OCI-M2 (cell line): Measurements from ENCODE around the gene ADGRG3.
"Not testable (repeated sequence)": the region's sequence is repeated elsewhere in the genome, so short reads cannot be mapped to it uniquely, and the experiment has no call there.

Experiments
- DNase-seq: peaks from one replicate; lab custom pipeline; 2025; ENCODE audit not compliant: unreplicated experiment; lab: John Stamatoyannopoulos, UW

The ADGRG3 gene

DNA sequence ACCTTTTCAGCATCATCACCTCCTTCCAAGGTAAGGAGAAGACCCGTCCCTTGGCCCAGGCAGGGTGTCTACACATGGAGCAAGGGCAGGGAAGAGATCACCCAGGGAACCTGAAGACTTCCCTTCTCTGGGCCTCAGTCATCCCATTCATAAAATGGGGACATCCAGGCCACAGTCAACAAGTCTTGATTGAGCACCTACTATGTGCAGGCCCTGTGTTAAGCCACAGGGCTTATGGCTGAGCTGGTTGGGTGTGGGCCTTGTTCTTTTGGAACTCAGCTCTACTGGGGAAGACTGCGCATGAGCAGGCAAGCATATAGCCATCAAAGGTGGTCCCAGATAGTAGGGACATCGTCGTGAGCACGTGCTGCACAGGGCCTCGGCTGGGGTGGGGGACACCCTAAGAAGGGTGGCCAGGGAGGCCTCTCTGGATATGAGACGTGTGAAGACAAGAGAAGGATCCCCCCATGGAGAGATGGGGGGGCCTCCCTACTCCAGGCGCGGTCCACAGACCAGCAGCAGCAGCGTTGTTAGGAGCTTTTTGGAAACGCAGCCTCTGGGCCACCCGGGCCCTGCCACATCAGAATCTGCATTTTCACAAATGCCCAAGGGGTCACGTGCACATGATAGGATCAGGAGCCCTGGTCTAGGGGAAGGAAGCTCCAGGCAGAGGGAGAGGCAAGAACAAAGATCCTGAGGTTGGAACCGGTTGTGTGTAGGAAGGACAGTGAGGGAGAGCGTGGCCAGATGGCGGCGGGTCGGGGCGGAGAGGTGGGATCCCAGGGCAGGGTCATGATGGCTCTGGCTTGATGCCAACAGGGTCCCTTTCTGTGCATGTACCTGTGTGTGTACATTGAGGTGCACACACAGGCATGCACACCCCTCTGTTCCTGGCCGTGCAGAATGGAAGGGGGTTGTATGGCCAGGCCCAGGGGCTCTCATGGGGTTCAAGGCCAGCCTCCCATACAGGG lies 5.9 kb upstream of the ADGRG3 start:
- no peak for DNase-seq

DNA sequence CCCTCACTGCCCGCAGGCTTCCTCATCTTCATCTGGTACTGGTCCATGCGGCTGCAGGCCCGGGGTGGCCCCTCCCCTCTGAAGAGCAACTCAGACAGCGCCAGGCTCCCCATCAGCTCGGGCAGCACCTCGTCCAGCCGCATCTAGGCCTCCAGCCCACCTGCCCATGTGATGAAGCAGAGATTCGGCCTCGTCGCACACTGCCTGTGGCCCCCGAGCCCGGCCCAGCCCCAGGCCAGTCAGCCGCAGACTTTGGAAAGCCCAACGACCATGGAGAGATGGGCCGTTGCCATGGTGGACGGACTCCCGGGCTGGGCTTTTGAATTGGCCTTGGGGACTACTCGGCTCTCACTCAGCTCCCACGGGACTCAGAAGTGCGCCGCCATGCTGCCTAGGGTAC lies 4.7 kb upstream of the ADGRG3 start:
- no peak for DNase-seq

GRCh38 chr16:57663917-57664661 lies 4.0 kb upstream of the ADGRG3 start:
- DNase-seq: no peak

GRCh38 chr16:57664662-57665025 lies 3.5 kb upstream of the ADGRG3 start:
- no peak for DNase-seq

GRCh38 chr16:57665541-57665940 lies 2.6 kb upstream of the ADGRG3 start:
- DNase-seq: no peak

- no peak for DNase-seq
These were observed 1.6 kb upstream of the ADGRG3 start for GRCh38 chr16:57666353-57667047.

DNA sequence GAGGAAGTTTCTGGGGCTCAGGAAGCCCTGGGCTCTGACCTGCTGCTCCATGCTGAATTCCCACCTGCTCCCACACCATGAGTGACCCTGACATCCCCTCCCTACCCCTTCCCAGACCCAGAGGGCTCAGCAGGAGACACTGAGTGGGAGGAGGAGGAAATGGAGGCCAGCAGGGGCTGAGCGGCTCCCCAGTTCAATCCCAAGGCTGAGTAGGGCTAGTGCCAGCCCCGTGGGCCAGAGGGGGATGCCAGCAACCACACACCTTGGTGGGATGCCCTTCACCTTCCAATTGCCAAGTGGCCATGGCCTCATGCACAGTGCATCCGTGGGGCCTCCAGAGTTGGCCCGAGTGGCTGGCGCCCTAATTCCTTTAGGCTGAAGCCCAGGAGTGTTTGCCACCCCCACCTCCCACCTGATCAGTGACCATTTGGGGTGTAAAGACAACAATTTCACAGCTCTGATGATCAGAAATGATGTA lies 1.0 kb upstream of the ADGRG3 start:
- no peak for DNase-seq

- no peak for DNase-seq
These were observed 412 bp upstream of the ADGRG3 start for GRCh38 chr16:57667526-57668262.

DNA sequence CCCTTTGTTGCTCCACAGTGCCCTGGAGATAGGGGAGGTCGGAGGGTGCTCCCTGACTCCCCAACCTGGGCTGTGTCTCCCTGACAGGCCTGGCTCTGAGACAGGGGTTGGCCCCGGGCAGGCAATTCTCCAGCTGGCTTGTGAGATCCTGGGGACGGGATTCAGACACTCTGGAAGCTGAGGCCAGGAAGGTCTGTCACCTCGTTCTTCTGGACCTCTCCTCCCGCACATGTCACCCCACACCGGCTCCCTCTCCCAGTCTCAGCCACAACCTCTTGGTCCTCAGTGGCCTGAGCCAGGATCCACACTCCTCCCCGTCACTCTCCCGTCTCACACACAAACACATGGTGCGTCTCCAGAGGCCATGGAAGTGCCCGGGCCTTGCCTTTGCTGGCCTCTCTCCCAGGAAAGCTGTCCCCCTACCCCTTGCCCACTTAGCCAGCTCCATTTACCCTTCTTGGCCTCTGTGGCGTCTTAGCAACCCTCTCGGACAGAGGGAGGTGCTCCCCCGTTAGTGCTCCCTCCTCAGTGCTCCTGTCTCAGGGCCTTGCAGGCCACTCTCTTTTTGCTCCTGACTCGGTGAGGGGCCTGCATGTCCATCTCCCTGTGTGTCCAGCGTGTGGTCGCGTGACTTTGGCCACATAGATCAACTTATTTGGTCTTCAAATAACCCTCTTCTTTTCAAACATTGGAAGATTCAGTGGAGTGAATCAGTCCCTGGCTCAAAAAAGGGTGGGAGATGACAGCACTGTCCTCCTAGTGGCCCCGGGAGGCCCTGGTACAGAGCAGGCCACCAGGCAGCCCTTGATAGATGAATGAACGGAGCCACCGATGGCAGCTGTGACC lies 747 bp downstream of the ADGRG3 start:
- no peak for DNase-seq

DNA sequence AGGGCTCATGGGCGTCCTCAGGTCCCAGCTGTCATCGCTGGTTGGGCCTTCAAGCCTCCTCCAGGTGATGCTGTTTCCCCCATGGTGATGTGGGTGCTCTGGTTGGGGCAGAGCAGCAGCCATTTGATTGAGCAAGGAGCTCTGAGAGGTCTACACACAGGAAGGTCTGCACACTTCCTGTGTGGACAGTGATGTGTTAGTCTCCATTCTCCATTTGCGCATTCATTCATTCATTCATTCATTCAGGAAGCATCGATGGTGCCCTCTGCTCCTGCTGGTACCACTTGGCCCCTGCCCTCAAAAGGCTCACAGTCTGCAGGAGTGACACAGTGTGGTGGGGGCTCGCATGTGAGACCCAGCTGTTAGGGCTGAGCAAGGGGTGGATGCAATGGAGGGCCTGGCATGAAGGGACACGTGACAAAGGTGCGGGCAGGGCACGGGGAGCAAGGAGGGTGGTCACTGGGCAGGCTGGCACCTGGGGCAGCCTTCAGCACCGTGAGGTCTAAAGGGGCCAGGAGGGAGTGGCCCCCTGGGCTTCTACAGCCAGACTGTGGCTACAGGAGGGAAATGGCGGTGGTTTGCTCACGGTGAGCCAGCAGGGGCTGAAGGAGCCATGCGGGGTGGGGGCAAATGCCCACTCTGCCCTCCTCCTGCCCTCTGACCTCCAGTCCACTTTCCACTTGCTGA lies 1.5 kb downstream of the ADGRG3 start:
- no peak for DNase-seq

- DNase-seq: no peak
These were observed 2.1 kb downstream of the ADGRG3 start for GRCh38 chr16:57670196-57670595.

DNA sequence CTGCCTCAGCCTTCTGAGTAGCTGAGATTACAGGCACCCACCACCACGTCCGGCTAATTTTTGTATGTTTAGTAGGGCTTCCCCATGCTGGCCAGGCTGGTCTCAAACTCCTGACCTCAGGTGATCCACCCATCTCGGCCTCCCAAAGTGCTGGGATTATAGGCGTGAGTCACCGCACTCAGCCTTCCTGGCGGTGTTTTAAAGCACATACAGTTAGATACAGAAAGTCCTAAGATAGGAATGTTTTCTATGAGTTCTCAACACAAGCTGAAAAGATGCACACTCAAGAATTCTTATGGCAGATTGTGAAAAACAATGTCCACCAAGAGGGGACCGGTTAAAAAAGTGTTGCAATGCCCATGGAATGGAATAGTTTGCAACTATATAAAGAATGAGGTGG lies 3.3 kb downstream of the ADGRG3 start:
- DNase-seq: not testable (repeated sequence)

GRCh38 chr16:57672416-57672815 lies 4.3 kb downstream of the ADGRG3 start:
- DNase-seq: no peak

GRCh38 chr16:57672824-57673223 lies 4.7 kb downstream of the ADGRG3 start:
- no peak for DNase-seq

DNA sequence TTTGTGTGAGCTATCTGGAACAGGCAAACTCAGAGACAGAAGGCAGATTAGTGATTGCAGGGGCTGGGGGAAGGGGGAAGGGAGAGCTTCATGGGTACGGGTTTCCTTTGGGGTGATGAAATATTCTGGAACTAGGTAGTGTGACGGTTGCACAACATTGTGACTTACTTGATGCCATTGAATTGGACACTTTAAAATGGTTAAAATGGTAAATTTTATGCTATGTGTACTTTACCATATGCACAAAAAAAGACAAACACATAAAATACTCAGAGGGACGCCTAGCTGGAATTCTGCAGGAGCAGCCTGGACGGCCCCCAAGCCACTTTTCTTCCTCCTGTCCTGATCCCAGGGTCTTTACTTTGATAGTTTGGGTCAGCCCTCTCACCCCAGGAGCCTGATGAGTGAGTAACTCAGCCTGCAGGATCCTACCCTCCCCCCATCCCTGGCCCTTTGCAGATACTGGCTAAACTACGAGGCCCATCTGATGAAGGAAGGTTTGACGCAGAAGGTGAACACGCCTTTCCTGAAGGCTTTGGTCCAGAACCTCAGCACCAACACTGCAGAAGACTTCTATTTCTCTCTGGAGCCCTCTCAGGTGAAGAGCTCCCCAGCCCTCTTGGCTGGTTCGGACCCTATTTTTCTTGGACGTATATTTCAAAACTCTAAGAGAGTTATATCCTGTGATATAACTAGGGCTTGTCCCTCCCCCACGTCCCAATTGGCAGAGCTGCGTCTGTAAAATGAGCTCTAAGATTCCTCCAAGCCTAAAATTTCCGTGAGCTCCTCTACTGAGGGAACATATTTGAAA lies 7.8 kb downstream of the ADGRG3 start:
- no peak for DNase-seq

DNA sequence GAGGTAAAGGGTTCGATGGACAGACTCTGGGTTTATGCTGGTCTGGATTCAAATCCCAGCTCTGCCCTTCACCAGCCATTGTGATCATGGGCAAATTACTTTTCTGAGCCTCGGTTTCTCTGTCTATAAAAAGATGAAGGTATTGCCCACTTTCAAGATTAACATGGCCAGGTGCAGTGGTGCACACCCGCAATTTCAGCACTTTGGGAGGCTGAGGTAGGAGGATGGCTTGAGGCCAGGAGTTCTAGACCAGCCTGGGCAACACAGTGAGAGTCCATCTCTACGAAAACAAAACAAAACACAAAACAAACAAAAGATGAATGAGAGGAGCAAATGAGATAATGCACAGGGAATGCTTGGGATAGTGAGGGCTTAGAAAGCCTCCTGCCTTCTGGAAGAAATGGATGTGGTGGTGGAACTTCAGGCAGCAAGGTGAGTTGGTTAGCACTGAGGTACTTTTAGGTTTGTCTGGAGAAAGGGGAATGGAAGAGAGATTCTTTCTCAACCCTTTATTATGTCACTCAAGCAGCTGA lies 8.5 kb downstream of the ADGRG3 start:
- DNase-seq: no peak

DNA sequence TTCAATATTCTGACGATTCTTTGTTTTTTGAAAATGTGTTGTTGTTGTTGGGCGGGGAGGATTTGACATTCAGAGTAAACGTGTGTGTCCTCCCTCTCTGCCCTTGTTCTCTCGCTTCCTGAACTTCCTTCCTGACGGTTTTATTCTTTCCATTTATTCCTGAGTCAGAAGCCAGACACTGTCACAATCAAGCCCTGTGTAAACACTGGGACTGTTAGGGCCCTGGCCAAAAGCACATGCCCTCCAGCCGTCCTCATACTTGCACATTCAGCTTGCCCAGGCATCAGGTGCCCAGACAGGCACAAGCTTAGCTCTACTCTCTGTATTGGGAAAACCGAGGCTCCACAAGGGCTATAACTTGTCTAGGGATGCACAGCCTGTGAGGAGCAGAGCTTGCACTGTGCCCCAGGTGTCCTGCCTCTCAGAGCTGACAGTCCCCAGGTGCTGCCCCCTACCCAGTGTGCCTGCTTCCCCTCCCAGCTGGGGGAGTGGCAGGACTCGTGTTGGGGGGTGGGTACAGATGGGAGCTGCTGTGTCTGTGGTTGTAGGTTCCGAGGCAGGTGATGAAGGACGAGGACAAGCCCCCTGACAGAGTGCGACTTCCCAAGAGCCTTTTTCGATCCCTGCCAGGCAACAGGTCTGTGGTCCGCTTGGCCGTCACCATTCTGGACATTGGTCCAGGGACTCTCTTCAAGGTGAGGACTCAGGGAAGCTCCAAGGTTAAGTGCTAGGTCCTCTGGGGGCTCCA lies 9.7 kb downstream of the ADGRG3 start:
- DNase-seq: no peak

DNA sequence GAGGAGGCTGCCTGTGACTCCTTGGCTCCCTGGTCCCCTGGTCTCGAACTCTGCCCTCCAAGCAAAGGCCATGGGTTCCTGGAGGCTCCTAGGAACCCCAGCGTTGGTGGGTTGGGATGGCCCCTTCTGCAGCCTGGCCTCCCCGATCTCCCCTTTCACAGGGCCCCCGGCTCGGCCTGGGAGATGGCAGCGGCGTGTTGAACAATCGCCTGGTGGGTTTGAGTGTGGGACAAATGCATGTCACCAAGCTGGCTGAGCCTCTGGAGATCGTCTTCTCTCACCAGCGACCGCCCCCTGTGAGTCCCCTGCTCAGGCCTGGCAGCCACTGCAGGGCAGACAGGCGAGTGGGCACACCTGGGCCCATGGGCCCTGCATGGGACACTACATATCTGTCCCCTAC lies 10.9 kb downstream of the ADGRG3 start:
- DNase-seq: no peak
